CD14-positive monocyte (primary cell): ENCODE measurements around the gene DSTN. TPM values are rescaled to one million over a fixed set of nuclear protein-coding genes. Genes with fewer than 3 reads are reported as not detected.

Experiments used
- polyA plus RNA-seq, 3 donors: library from polyadenylated mRNA; depleted of rRNA in 1 of 3; unstranded in 2 of 3; stranded (reverse) in 1 of 3; fragments of 300-500 nt in 2 of 3; fragments of >200 nt in 1 of 3; fragmentation: Illumina TruSeq in 2 of 3; gene quantifications; 1 replicate in 2 of 3; 2 replicates in 1 of 3; pipeline ENCODE4 v1.2.3, GENCODE V29; 2012 to 2021

DSTN gene
- polyA plus RNA-seq, 3 donors = 15.6 to 63.8 (median 58.4) TPM

Other genes with a start within 250 kb of the DSTN start
- gene BFSP1, start 38.7 kb upstream of the DSTN start, polyA plus RNA-seq = not detected
- gene RRBP1, start 112.2 kb downstream of the DSTN start, polyA plus RNA-seq = 10 to 100 TPM in 1 of 3 donors, 1 to 10 TPM in 2; 4.7 to 22.2 (median 7.5) TPM
- gene BANF2, start 129.9 kb downstream of the DSTN start, polyA plus RNA-seq = not detected